Uterus (tissue), 4 donors: ENCODE results near the gene CBFA2T3. TPM values are rescaled to one million over a fixed set of nuclear protein-coding genes. Genes with fewer than 3 reads are reported as not detected.

Experiments
- DNase-seq, 2 donors: peaks; one replicate each; pipeline ENCODE4 v3.0.0-alpha.2; 2019 to 2020
- H3K27ac ChIP-seq, 2 donors: fragments of 200-600 bp; sonication (generic); 1 replicate in 1 of 2; 2 replicates in 1 of 2; pipeline ENCODE4 v1.5.1; 2016 to 2018
- H3K27me3 ChIP-seq, 2 donors: fragments of 200-600 bp; sonication (generic); one replicate each; pipeline ENCODE4 v1.5.1; 2018 to 2019; ENCODE audit warnings: control low read depth in 1 of 2
- H3K36me3 ChIP-seq, 2 donors: fragments of 200-600 bp; sonication (generic); one replicate each; pipeline ENCODE4 v1.5.1; 2019; ENCODE audit warnings: control low read depth in 1 of 2
- H3K4me1 ChIP-seq, 2 donors: fragments of 200-600 bp; sonication (generic); one replicate each; pipeline ENCODE4 v1.5.1; 2018 to 2019; ENCODE audit warnings: control low read depth in 1 of 2
- H3K4me3 ChIP-seq, 2 donors: fragments of 200-600 bp; sonication (generic); 1 replicate in 1 of 2; 2 replicates in 1 of 2; pipeline ENCODE4 v1.5.1; 2018 to 2019; ENCODE audit warnings: mild to moderate bottlenecking in 1 of 2
- H3K9me3 ChIP-seq, 2 donors: fragments of 200-600 bp; sonication (generic); one replicate each; pipeline ENCODE4 v1.5.1; 2019; ENCODE audit warnings: control low read depth in 1 of 2
- CTCF ChIP-seq, 4 experiments: fragments of 200-600 bp in 2 of 4; fragments of 450-650 bp in 2 of 4; sonication (generic) in 2 of 4; IDR thresholded peaks; one replicate each; pipeline ENCODE4 v1.5.1; 2016 to 2019; ENCODE audit warnings: antibody characterized with exemption in 4 of 4, mild to moderate bottlenecking in 2 of 4, moderate library complexity in 1 of 4
- POLR2A ChIP-seq, 2 donors: fragments of 450-650 bp; IDR thresholded peaks; one replicate each; pipeline ENCODE4 v1.6.1; 2016; ENCODE audit warnings: antibody characterized with exemption in 2 of 2, mild to moderate bottlenecking in 1 of 2, moderate library complexity in 1 of 2
- intact Hi-C: fragments of 100-400 bp; cut with DNase I; formaldehyde crosslinking; loops from one replicate; pipeline ENCODE4 v1.15.1; 2023; ENCODE audit warnings: low total_unique reads
- total RNA-seq, 4 donors: library from RNA; depleted of rRNA in 3 of 4; stranded (reverse); fragments of >200 nt in 3 of 4; gene quantifications; one replicate each; pipeline versions ENCODE4 v1.1.0 to v1.2.4, GENCODE V29; 2014 to 2023
- donor health status: DM: yes; HTN: yes; CAD: no.

Gene CBFA2T3
- total RNA-seq, 4 donors from 2014 or later: under 0.01 to 12.1 (median 3.1) TPM

GRCh38 chr16:88999457-89000206, 22.6 kb upstream of the CBFA2T3 start:
- DNase-seq: no peak
- H3K27me3 ChIP-seq: peaks cover 0 to 8% of the 10 kb centered on the region in 2 donors
- intact Hi-C loops: no loop called here

GRCh38 chr16:88995746-88996535, 18.9 kb upstream of the CBFA2T3 start:
- no peaks in the 10 kb centered on the region for H3K27me3 ChIP-seq
- no peaks in the 10 kb centered on the region for H3K36me3 ChIP-seq
- intact Hi-C loops: no loop called here
- H3K4me1 ChIP-seq: no peaks in the 10 kb centered on the region
- H3K4me3 ChIP-seq: no peak overlapping the region
- no peak overlapping the region for H3K27ac ChIP-seq
- H3K9me3 ChIP-seq: peaks cover 0 to 24% of the 10 kb centered on the region in 2 donors
- no peak for TF ChIP-seq CTCF (IDR thresholded peaks at IDR 0.05)
- DNase-seq: no peak

More at GRCh38 chr16:88999457-89000206, 22.6 kb upstream of the CBFA2T3 start:
- no peak overlapping the region for H3K27ac ChIP-seq
- no peak overlapping the region for H3K4me3 ChIP-seq
- H3K9me3 ChIP-seq: peaks cover 0 to 24% of the 10 kb centered on the region in 2 donors
- TF ChIP-seq CTCF (IDR thresholded peaks at IDR 0.05): no peak
- no peak for TF ChIP-seq POLR2A (IDR thresholded peaks at IDR 0.05)
- H3K4me1 ChIP-seq: no peaks in the 10 kb centered on the region
- no peaks in the 10 kb centered on the region for H3K36me3 ChIP-seq

GRCh38 chr16:88995194-88995593, 18.2 kb upstream of the CBFA2T3 start:
- no peak overlapping the region for H3K27ac ChIP-seq
- H3K4me1 ChIP-seq: no peaks in the 10 kb centered on the region
- no peak overlapping the region for H3K4me3 ChIP-seq
- TF ChIP-seq POLR2A (IDR thresholded peaks at IDR 0.05): no peak
- TF ChIP-seq CTCF (IDR thresholded peaks at IDR 0.05): no peak
- no peaks in the 10 kb centered on the region for H3K27me3 ChIP-seq
- no peaks in the 10 kb centered on the region for H3K36me3 ChIP-seq
- intact Hi-C loops: no loop called here
- no peak for DNase-seq
- peaks cover 0 to 22% of the 10 kb centered on the region in 2 donors for H3K9me3 ChIP-seq

GRCh38 chr16:88994695-88995094, 17.7 kb upstream of the CBFA2T3 start:
- Histone ChIP-seq H3K27ac (no peak overlapping the region), H3K36me3 (no peaks in the 10 kb centered on the region), H3K4me1 (no peaks in the 10 kb centered on the region), H3K27me3 (no peaks in the 10 kb centered on the region), H3K4me3 (no peak overlapping the region), H3K9me3 (peaks cover 0 to 22% of the 10 kb centered on the region in 2 donors)
- intact Hi-C loops: no loop called here
- no peak for DNase-seq
- TF ChIP-seq POLR2A (IDR thresholded peaks at IDR 0.05) (no peak), CTCF (IDR thresholded peaks at IDR 0.05) (no peak)
